Spleen (tissue), 10 donors: ENCODE measurements around the gene CXCR1. TPM values are rescaled to one million over a fixed set of nuclear protein-coding genes. Genes with fewer than 3 reads are reported as not detected.

Experiments used
- polyA plus RNA-seq, 3 donors: library from polyadenylated mRNA; stranded (reverse); fragments of 200-250 nt; gene quantifications; one replicate each; pipeline ENCODE4 v1.2.1, GENCODE V29; 2013
- total RNA-seq, 7 donors: library from RNA; depleted of rRNA in 3 of 7; stranded (reverse); fragments of >200 nt in 3 of 7; fragmentation: NEBNext Ultra II Directional in 4 of 7; extraction: Animal tissue kit (Norgen Biotek cat#: 25700) in 4 of 7; gene quantifications; one replicate each; pipeline versions ENCODE4 v1.1.0 to v1.2.1, GENCODE V29; 2016 to 2021
- donor health status: healthy with polysubstance abuse.
- donor health status: DM: no; HTN: no; CAD: no; lungs with moderate emphysema.
- donor health status: DM: no; HTN: no; CAD: no.
- donor health status: Bipolar disorder and iron deficiency.
- donor health status: healthy.
- donor health status: DM: no; HTN: no; CAD: no.
- donor health status: DM: yes; HTN: yes; CAD: no.

The CXCR1 gene
- total and polyA plus RNA-seq, 10 donors, result 0.70 to 139 (median 39.2) TPM

Other genes starting within 250 kb of the CXCR1 start
- gene TNS1, start 164.0 kb downstream of the CXCR1 start, total RNA-seq, result 100 to 1,000 TPM; 170 to 580 (median 273) TPM
- gene TNS1, start 164.0 kb downstream of the CXCR1 start, polyA plus RNA-seq, result 10 to 100 TPM in 1 of 3 donors, 1 to 10 TPM in 2; 6.9 to 48.7 (median 8.6) TPM
- gene RUFY4, start 97.7 kb downstream of the CXCR1 start, total RNA-seq, result 1 to 10 TPM; 2.0 to 4.5 (median 2.6) TPM
- gene RUFY4, start 97.7 kb downstream of the CXCR1 start, polyA plus RNA-seq, result 1 to 10 TPM in 2 of 3 donors, under 1 TPM in 1; 0.32 to 3.7 (median 2.7) TPM
- 100 to 1,000 TPM in 1 of 7 donors, 10 to 100 TPM in 6; 24.4 to 113 (median 56.2) TPM for gene CXCR2, start 40.9 kb downstream of the CXCR1 start, total RNA-seq
- 1 to 10 TPM in 2 of 3 donors, under 1 TPM in 1; 0.39 to 6.5 (median 2.6) TPM for gene CXCR2, start 40.9 kb downstream of the CXCR1 start, polyA plus RNA-seq
- gene ARPC2, start 50.2 kb upstream of the CXCR1 start, total RNA-seq, result 100 to 1,000 TPM; 344 to 554 (median 430) TPM
- 100 to 1,000 TPM; 262 to 317 (median 289) TPM for gene ARPC2, start 50.2 kb upstream of the CXCR1 start, polyA plus RNA-seq
- gene GPBAR1, start 94.1 kb upstream of the CXCR1 start, total RNA-seq, result 10 to 100 TPM in 1 of 7 donors, 1 to 10 TPM in 6; 2.6 to 13.9 (median 7.3) TPM
- 1 to 10 TPM; 1.4 to 9.0 (median 2.9) TPM for gene GPBAR1, start 94.1 kb upstream of the CXCR1 start, polyA plus RNA-seq
- 10 to 100 TPM; 55.6 to 84.6 (median 61.9) TPM for gene AAMP, start 103.2 kb upstream of the CXCR1 start, total RNA-seq
- 10 to 100 TPM; 54.1 to 93.8 (median 65.6) TPM for gene AAMP, start 103.2 kb upstream of the CXCR1 start, polyA plus RNA-seq
- gene PNKD, start 103.6 kb upstream of the CXCR1 start, total RNA-seq, result 10 to 100 TPM; 41.4 to 61.2 (median 47.7) TPM
- gene PNKD, start 103.6 kb upstream of the CXCR1 start, polyA plus RNA-seq, result 10 to 100 TPM; 69.0 to 92.1 (median 83.5) TPM
- 100 to 1,000 TPM in 3 of 7 donors, 10 to 100 TPM in 4; 79.4 to 121 (median 95.9) TPM for gene TMBIM1, start 125.5 kb upstream of the CXCR1 start, total RNA-seq
- gene TMBIM1, start 125.5 kb upstream of the CXCR1 start, polyA plus RNA-seq, result 10 to 100 TPM; 17.2 to 33.1 (median 27.4) TPM
- gene CATIP, start 189.9 kb upstream of the CXCR1 start, total RNA-seq, result under 1 TPM in 5 of 7 donors, not detected in 2; 0.30 to 0.76 (median 0.60) TPM
- 1 to 10 TPM in 1 of 3 donors, under 1 TPM in 2; 0.57 to 1.1 (median 0.99) TPM for gene CATIP, start 189.9 kb upstream of the CXCR1 start, polyA plus RNA-seq
- 100 to 1,000 TPM in 4 of 7 donors, 10 to 100 TPM in 3; 63.5 to 576 (median 167) TPM for gene SLC11A1, start 215.3 kb upstream of the CXCR1 start, total RNA-seq
- gene SLC11A1, start 215.3 kb upstream of the CXCR1 start, polyA plus RNA-seq, result 10 to 100 TPM in 2 of 3 donors, 1 to 10 TPM in 1; 6.2 to 67.0 (median 38.6) TPM
- 100 to 1,000 TPM; 114 to 184 (median 163) TPM for gene CTDSP1, start 232.9 kb upstream of the CXCR1 start, total RNA-seq
- 100 to 1,000 TPM in 1 of 3 donors, 10 to 100 TPM in 2; 65.6 to 114 (median 72.4) TPM for gene CTDSP1, start 232.9 kb upstream of the CXCR1 start, polyA plus RNA-seq